Activated CD4-positive, alpha-beta T cell treated with anti-CD3 and anti-CD28 coated beads, Interleukin-2, amount 50 U/mL, for 16 hours (primary cell): ENCODE data around the gene SDF4.

ENCODE experiments used
- DNase-seq: peaks from one replicate; pipeline ENCODE4 v3.0.0-alpha.2; 2020

SDF4 gene

DNA sequence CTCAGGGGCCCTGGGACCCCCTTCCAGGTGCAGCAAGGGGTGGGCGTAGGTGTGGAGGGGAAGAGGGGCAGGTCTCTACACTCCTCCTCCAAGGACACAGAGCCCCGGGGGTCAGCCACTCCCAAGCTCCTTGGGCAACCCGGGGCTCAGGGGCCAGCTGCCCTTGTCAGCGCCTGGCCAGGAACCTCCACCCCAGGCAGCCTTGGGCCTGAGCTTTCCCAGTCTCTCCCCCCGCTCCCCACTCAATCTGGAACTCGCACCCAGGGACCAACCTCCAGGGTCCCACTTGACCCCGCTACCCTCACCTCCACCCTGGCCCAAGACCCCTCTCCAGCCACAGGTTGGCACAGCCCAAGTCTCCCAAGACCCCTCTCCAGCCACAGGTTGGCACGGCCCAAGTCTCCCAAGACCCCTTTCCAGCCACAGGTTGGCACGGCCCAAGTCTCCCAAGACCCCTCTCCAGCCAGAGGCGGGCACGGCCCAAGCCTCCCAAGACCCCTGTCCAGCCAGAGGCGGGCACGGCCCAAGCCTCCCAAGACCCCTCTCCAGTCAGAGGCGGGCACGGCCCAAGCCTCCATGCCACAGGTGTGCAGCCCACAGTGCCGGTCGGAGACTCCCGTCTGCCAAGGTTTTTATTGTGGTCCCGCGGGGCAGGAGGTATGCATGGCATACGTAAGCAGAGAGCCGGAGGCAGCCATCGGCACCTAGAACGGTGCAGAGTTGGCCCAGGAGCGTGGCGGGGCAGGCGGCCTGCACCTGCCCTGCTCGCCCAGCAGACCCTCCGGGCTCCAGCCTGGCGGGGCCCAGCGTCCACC lies 20.9 kb downstream of the SDF4 start:
- no peak for DNase-seq

DNA sequence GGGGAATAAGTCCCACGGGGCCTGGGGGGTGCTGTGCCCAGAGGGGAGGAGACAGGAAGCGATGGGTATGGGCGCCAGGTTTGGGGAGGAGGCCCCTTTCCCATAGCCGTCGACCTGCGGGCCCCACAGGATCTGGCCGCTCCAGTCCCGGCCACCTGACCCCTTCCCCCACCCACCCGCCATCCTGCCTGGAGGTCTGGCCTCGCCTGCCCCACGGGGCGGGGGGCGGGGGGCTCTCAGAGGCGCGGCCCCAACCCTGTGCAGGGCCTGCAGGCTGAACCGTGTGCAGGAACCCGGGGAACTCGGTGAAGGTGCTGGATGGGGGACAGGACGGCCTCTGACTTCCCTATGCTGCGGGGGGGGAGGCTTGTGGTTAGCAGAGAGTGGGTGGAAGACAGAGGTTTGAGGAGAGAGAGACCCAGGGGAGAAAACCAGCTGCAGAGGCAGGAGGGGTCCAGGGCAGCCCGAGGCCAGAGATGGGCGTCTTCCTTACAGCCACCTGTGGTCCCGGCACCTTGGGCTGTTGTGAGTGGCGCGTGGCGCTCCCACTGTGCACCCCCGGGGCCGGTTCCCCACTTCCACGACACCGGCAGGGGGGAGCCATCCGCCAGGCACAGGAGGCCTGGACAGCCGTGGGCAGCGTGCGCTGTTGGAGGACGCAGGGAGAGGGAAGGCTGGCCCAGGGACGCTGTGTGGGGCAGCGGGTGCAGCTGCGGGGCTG lies 22.9 kb downstream of the SDF4 start:
- no peak for DNase-seq

- no peak for DNase-seq
These were observed 24.3 kb downstream of the SDF4 start for GRCh38 chr1:1207571-1207892.

DNA sequence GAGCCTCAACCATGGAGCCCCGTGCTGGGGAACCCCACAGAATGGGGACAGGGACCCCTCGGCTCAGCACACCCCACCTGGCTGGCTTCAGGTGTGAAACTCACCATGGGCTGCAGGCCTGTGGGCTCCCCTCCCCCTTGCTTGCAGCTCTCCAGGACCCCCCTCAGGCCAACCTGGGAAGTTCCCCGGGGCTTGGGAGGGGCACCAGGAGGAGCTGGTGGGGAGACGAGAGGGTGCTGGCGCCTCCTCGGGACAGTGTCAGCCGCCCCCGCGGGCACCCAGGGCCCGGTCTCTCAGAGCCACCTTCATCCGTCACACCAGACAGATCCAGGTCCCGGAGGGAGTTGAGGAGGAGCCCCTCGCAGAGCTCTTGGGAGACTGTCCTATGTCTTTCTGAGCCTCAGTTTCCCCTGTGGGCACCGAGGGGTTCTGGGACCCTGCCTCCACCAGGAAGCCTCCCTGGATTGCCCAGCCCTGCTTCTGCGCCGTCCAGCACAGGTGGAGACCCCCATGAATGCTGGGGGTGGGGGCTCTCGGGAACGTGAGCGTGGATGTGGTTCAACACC lies 24.8 kb downstream of the SDF4 start:
- no peak for DNase-seq

DNA sequence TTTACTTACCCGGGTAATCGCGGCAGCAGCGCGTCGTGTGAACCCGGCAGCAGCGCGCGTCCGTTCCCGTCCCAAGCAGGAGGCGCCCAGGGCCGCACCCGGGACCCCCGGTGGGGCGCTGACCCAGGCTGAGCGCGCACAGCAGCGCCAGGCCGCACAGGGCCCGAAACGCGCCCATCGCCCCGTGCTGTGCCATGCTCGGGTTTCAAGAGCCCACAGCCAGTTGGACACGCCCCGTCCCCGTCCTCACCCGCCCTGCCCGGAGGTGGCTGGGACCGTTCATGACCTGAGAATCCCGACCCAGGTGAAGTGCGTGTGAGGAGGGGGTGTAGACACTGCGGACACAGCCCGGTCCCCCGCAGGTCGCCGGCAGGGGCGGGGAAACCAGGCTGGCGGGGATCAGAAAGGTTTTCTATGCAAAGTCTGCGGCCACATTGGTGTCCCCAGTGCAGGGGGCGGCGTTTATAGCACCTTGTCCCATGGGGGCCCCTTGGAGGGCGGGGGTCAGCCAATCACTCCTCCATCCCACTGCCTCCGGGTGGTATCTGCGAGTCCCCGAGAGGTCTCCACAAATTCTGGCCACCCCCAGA lies 25.3 kb downstream of the SDF4 start, which contains the start of gene TNFRSF18:
Gene TNFRSF18 (minus strand): TSS at position 217 of the 590 bp plus-strand sequence. CDS start 21 bp downstream, at position 196.
- no peak for DNase-seq

- no peak for DNase-seq
These were observed 25.9 kb downstream of the SDF4 start for GRCh38 chr1:1205769-1206375.

- no peak for DNase-seq
These were observed 26.6 kb downstream of the SDF4 start for GRCh38 chr1:1204998-1205768.

GRCh38 chr1:1204425-1204920 lies 27.3 kb downstream of the SDF4 start:
- DNase-seq, result no peak

DNA sequence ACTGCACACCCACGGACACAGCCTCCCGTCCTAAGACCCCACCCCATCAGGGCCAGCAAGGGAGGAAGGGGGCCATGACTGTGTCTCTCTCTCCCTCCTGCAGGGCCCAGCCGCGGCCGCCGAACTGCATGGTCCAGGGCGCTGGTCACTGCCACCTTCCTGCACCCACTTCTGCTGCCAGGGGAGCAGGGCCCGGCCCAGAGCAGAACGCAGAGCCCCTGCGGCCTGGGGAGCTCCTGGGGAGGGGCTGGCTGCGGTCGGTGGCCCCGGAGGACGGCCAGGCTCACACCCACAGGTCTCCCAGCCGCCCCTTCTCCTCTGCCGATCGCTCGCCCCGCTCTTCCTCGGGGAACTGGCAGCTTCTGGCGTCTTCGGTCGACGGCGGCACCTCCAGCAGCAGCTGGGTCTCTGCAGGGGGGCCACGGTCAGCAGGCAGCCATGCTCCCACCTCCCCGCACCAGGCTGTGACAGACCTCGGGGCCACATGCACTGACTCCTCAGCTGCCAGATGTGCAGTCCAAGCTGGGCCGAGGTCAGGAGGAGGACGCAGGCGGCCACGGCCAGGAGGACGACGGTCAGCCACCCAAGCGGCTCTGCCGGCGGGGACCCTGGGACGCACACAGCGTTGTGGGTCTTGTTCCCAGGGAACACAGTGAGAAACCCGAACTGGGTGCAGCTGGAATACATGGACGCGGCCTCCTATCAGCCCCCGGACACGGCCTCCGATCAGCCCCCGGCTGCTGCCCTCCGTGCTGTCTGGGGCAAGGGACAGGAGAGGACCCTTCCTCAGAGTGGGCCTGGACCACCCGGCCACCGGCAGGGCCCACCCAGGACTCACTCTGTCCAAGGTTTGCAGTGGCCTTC lies 28.0 kb downstream of the SDF4 start:
- no peak for DNase-seq

- DNase-seq, result no peak
These were observed 28.8 kb downstream of the SDF4 start for GRCh38 chr1:1202831-1203560.

DNA sequence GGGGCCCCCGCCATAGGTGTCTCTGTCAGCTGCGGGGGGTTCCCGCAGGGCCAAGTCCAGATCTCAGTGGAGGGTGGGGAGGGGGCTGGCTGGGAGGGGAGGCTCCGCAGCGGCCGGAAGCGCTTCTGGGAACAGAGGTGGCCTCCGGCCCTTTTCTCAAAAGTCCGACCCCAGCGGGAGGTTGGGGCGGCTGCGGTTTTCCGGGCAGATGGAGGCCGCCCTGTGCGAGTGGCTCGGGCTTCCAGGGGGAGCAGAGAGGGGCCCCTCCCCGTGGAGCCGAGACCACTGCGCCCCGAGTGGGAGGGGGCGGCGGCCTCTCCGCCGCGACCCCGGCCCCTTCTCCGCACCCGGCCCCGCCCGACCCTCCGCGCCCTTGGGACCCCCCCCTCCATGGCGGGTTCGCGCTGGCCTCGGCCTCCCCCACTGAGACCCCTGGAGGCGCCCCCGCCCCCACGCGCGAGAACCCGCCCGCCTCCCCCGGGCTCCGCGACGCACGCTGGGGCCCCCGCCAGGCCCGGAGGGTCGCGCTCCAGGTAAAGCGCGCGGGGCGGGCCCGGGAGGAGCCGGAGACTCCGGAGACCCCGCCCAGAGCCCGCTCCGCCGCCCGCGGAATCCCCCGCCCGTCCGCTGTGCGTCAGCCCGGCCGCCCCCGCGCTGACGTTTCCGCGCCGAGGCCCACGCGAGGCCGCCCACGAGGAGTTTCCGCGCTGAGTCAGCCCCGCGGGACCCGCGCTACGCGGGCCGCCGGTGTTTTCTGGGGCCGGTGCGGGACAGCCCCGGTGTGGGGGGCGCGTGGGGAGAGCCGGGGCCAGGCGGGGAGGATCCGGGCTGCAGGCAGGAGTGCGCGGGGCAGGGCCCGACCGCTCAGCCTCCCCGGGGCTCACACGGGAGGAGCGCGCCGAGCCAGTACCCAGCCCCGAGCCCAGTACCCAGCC lies 30.7 kb downstream of the SDF4 start:
- no peak for DNase-seq

DNA sequence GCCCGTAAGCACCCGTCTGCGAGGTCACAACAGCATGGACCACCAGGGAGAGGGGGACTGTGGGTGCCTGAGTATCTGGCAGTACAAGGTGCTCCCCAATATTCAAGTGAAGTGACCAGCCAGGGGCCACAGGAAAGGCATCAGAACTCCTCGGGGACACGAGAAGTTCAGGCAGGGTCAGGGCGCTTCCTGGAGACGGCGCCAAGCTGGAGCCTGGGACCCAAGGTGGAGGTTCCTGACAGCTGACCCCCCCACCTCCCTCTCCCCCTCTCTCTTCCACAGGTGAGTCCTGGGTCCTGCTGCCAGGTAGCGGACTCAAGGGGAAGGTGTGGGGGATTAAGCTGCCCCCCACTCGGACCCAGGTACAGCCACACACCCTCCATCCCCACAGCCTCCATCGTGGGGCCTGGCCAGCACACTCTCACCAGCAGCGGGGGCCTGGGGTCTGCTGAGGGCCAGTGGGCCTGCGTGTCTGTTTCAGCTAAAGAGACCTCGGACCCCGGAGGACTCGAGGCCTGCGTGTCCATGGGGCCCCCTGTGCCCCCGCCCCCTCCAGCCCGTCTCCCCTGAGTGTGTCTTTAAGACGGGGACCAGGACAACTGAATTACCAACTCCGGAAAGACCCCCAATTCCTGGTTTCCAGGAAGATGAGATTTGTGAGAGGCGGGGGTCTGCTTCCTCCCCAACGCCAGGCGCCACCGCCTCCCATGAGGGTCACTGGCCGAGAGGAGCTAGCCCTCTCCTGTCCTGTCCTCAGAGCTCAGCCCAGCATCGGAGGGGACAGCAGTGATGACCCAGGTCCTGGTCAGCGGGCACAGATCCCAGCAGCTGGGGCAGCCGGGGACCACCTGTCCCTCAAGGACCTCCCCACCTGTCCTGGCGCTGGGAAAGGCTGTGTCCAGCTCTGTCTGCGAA lies 31.6 kb downstream of the SDF4 start:
- no peak for DNase-seq

DNA sequence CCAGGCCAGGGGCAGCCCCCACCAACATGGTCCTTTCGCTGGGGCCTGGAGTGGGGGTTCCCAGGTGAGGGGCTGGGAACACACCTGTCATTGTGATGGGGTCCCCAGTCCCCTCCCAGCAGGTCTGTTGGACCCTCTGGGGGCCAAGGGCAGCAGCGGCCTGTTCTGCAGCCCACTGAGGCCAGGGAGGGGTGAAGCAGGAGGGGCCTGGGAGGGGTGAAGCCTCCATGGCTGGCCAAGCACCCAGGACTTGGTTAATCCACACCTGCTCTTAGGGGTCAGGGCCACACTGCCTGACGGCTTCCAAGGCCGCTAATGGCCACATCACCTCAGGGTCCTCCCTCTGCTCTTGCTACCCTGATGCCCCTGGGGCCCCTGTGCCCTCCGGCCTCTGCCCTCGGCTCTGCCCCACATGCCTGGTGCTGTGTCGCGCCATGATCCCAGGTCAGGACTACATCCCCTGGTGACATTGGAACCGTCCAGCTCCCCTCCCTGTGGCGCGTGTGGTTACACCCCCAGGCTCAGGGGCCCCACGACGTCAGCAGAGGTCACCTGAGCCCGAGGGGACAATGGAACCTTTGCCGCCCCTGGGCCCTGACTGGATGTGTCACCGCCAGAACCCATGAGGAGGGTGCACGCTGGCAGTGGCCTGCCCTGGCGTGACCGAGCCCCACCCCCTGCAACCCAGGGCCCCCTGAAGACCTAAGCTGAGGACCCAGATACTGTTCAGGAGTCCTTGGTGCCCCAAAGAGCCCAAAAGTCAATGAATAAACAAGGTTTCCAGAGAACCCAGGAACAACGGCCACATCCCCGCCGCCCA lies 32.5 kb downstream of the SDF4 start:
- no peak for DNase-seq

GRCh38 chr1:1198423-1199140 lies 33.2 kb downstream of the SDF4 start:
- no peak for DNase-seq

- DNase-seq, result no peak
These were observed 34.0 kb downstream of the SDF4 start for GRCh38 chr1:1197551-1198422.

- no peak for DNase-seq
These were observed 34.7 kb downstream of the SDF4 start for GRCh38 chr1:1197188-1197500.
